Measurements from ENCODE around the gene PSG1.
"Not testable (repeated sequence)": the region's sequence is repeated elsewhere in the genome, so short reads cannot be mapped to it uniquely, and the experiment has no call there.

PSG1 gene

DNA sequence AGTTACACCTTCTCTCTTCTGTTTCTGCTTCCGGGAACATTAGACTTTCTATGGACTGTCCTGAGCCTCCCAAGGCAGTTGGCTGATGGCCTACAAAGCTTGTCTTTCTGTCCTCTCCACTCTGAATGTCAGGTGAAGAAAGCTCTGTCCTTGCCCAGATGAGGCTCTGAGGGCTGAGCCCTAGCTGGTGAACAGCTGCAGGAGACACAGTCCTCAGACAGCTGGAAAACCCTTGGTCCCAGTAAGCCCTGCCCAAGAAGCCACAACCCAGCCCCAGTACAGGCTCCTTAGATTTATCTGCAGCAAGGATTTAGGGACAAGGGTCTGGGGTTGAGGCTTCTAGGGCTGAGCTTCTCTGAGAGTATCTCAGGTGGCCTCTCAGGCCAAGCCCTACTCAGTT is 26.3 kb downstream of the PSG1 start:
- H3K4me3 ChIP-seq (ENCODE audit: low read depth, low read length); POLR2A ChIA-PET; DNase-seq (ENCODE audit: low read depth, low spot score): not testable (repeated sequence)
- CTCF ChIA-PET = interaction anchor here (1.2 kb wide), 1 partner anchor 33 kb away, joined by 3 read pairs; no protein-coding TSS in a partner anchor

DNA sequence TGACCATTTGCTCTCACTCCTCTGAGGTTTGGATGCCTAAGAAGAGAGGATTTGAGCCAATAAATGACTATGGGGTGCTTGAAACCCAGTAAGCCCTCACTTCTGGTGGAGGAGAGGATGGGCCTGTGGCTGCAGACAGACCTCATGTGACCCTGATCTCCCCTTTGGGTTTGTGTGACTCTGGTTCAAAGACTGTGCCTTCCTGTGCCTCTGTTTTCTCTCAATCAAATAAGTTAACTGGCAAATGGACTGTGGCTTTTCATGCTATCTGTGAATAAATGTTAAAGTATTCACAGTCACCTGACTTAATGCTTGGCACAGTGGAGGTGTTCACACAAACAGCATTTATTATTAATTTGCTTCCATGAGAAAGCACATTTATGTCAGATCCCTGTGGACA is 26.7 kb downstream of the PSG1 start:
- DNase-seq (ENCODE audit: low read depth, low spot score); POLR2A ChIA-PET; H3K4me3 ChIP-seq (ENCODE audit: low read depth, low read length): not testable (repeated sequence)
- CTCF ChIA-PET = interaction anchor here (1.2 kb wide), 1 partner anchor 34 kb away, joined by 3 read pairs; no protein-coding TSS in a partner anchor

DNA sequence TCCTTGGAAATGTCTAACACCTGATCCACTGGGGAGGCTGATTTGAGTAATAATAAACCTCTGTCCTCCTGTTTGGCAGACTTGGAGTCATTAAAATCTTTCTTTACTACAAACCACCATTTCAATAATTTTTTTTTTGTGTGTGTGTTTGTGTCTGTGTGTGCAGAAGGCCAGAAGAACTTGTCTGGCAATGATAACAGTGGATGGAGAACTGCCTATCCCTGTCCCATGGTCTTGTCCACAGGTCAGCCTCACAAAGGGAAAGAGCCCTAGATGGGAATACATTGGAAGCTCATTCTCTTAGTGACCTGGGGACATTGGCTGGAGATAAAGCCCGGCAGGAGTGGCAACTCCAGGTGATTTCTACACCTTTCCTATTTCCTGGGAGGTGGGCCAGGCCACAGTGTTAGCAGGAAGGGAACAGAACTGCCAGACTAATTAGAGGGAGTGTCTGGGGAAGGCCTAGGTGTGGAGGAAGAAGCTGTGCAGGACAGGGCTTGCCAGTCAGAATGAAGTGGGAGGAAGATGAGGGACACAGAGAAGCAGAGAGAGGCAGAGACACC is 27.7 kb downstream of the PSG1 start:
- DNase-seq (ENCODE audit: low read depth, low spot score); H3K4me3 ChIP-seq (ENCODE audit: low read depth, low read length); POLR2A ChIA-PET: not testable (repeated sequence)
- CTCF ChIA-PET = interaction anchor here (1.2 to 1.9 kb wide), 2 partner anchors 12 to 35 kb away, joined by 3 read pairs; no protein-coding TSS in a partner anchor

DNA sequence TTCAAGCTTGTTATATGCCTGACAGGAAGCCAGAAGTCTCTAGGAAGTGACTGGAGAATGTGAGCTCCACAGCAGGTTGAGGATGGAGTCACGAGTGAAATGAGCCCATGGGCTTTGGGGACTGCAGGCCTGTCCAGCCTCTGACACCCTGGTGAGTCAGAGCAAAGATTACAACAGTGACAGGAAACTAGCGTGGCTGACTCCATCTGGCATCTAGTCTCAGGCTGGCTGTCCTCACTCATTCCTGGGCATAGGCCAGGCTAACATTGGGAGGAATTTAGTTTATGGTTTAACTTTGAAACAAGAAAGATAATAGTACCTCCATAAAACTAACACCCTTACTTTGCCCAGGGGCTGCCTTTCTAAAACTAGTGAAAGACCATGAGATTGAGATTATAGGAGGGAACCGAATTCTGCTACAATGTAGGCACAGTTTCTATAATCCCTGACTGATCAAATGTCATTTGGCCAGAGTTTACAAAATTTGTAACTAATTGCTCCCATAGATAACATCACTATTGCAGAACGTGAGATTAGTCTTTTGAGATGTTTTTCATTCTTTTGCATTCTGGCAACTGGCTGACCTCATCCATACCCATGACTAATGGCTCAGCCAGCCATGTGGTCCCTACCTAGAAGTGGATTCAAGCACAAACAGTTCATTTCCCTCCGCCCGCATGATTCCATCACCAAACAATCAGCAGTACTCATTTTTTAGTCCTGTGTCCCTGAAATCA is 28.4 kb downstream of the PSG1 start:
- ChIA-PET CTCF (interaction anchor here (1.9 kb wide), 1 partner anchor 11 kb away, joined by 3 read pairs; no protein-coding TSS in a partner anchor), POLR2A (no interaction called here)
- TF ChIP-seq, protein P1, sequence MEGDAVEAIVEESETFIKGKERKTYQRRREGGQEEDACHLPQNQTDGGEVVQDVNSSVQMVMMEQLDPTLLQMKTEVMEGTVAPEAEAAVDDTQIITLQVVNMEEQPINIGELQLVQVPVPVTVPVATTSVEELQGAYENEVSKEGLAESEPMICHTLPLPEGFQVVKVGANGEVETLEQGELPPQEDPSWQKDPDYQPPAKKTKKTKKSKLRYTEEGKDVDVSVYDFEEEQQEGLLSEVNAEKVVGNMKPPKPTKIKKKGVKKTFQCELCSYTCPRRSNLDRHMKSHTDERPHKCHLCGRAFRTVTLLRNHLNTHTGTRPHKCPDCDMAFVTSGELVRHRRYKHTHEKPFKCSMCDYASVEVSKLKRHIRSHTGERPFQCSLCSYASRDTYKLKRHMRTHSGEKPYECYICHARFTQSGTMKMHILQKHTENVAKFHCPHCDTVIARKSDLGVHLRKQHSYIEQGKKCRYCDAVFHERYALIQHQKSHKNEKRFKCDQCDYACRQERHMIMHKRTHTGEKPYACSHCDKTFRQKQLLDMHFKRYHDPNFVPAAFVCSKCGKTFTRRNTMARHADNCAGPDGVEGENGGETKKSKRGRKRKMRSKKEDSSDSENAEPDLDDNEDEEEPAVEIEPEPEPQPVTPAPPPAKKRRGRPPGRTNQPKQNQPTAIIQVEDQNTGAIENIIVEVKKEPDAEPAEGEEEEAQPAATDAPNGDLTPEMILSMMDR (IDR thresholded peaks at IDR 0.05; ENCODE audit: insufficient read depth, low read length, missing control alignments) = no peak
- H3K4me3 ChIP-seq (ENCODE audit: low read depth, low read length) = no peak overlapping the region
- peak; percentile 95 for DNase-seq (ENCODE audit: low read depth, low spot score)

DNA sequence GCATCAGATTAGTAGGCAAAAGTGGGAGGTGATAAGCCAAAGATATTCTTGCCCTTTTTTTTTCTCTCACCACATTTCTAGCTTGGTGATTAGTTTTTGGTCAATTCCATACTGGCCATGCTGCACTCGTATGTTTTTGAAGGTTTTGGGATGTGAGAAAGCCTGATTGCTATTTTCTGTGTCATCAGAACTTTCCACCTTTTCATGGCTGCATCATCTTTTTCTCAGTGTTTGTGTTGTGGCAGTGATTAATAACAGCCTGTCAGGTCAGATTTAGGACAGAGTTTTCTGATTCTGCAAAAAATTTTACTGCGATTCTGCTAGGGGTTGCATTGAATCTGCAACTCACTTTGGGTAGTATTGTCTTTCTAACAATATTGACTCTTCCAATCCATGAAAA is 32.9 kb downstream of the PSG1 start:
- ChIA-PET POLR2A (no interaction called here), CTCF (no interaction called here)
- DNase-seq (ENCODE audit: low read depth, low spot score) = no peak
- TF ChIP-seq, protein P1 (IDR thresholded peaks at IDR 0.05; ENCODE audit: insufficient read depth, low read length, missing control alignments) = no peak
- no peak overlapping the region for H3K4me3 ChIP-seq (ENCODE audit: low read depth, low read length)

DNA sequence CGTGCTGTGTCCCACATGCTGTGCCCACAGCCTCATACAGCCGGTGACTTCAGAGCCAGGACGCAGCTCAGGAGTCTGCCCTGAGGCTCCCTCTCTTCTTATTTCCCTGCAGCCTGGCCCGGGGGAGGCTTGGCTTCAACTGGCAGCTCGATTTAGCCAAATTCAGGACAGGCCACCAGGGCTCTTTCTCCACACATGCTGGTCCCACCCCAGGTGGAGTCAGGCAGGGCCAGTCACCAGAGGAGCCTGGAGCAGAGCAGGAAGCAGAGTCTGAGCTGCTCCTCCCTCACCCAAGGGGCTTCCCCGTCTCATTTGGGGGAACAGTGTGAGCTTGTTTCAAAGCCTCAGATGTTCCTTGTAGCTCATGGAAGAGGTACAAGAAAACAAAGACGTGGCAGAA is 35.9 kb downstream of the PSG1 start:
- DNase-seq (ENCODE audit: low read depth, low spot score); POLR2A ChIA-PET; H3K4me3 ChIP-seq (ENCODE audit: low read depth, low read length): not testable (repeated sequence)
- CTCF ChIA-PET = interaction anchor here (0.7 kb wide), 1 partner anchor 9 kb away, joined by 3 read pairs; no protein-coding TSS in a partner anchor

DNA sequence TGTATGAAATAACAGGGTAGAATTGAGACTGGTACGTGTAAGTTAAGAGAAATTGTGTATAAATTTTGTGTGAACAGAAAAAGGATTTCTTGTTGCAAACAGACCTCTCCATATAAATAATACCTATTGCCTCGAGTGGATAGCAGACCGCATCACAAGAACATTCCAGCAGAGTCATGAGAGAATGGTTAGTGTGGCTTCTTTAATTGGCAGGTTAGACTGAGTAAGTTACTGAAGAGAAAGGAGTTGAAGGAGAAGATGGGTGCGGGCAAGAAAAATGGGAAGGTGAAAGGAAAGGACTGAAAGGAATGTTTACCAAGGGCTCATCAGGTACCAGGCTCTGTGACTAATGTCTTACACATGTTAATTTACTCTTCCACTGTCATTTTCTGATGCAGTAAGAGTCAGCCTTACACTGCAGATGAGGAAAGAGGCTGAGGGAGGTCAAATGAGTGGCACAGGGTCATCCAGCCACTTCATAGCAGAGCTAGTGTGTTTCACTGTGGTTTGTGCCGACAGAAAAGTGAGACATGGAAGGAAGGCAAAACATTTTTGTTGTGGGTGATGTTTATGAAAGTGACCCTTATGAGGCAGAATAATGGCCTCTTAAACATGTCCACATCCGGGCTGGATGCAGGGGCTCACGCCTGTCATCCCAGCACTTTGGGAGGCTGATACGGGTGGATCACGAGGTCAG is 46.6 kb downstream of the PSG1 start:
- CTCF ChIA-PET; H3K4me3 ChIP-seq (ENCODE audit: low read depth, low read length); DNase-seq (ENCODE audit: low read depth, low spot score); POLR2A ChIA-PET: not testable (repeated sequence)

DNA sequence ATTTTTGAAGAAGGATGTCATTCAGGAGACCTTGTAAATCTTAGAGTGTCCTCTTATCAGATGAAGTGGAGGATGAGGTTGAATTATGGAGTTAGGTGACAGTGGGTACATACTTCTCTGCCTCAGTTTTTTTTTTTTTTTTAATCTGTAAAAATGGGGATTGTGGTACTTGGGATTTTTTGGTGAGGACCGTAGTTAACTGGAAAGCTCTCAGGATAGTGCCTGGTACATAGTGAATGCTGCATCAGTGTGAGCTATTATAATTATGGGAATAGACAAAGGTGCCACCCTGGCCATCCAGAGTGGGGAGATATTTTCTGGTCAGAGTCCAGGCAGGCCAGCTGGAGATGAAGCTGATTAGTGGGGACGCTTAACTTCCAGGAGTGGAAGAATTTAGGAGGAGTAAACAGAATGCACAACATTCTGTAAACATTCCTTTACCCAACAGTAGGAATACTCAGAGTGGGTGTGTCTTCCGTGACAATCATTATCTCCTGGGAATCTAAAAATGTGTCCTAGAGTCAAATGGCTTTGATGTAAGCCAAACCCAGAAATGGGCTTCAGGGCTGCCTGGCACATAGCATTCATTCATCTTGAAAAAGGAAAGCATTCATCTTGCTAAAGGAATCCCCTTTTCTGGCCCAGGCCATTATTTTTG is 47.4 kb downstream of the PSG1 start:
- H3K4me3 ChIP-seq (ENCODE audit: low read depth, low read length); CTCF ChIA-PET; POLR2A ChIA-PET; DNase-seq (ENCODE audit: low read depth, low spot score): not testable (repeated sequence)

DNA sequence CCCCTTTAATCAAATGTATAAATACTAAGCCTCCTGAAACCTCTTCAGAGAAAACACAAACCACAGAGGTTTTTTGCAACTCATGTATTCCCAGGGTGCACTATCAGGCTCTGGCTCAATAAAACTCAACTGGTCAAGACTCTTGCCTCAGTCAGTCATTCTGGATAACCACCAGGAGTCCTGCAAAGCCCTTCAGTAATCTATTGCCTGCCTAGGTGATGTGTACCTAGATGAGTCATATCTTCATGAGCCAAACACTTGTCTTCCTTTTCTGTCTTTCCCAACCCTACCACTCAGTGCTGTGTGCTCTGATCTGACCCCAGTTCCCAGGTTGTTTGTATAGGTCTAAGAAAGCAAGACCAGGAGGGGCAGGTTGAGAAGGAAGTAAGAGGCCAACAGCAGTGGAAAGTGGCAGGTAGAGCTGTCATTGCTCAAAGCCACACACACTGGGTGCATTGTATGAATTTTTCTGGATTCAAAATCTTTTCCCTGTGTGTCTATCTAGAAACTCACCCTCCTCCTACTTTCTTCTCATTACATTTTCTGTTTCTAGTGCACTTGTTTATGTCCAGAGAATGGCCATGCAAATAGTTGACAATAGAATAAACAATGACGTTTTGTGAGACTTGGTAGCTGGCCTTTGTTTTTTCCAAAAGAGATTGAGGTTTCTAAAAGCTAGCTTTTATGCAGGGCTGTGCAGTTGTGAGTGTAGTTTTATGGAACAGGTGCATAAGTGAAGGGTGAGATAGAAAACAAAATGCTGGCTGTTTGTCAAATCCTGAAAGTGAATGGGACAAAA is 48.1 kb downstream of the PSG1 start:
- ChIA-PET CTCF (no interaction called here), POLR2A (no interaction called here)
- H3K4me3 ChIP-seq (ENCODE audit: low read depth, low read length) = no peak overlapping the region
- DNase-seq (ENCODE audit: low read depth, low spot score) = no peak
- TF ChIP-seq, protein P1 (IDR thresholded peaks at IDR 0.05; ENCODE audit: insufficient read depth, low read length, missing control alignments) = no peak

DNA sequence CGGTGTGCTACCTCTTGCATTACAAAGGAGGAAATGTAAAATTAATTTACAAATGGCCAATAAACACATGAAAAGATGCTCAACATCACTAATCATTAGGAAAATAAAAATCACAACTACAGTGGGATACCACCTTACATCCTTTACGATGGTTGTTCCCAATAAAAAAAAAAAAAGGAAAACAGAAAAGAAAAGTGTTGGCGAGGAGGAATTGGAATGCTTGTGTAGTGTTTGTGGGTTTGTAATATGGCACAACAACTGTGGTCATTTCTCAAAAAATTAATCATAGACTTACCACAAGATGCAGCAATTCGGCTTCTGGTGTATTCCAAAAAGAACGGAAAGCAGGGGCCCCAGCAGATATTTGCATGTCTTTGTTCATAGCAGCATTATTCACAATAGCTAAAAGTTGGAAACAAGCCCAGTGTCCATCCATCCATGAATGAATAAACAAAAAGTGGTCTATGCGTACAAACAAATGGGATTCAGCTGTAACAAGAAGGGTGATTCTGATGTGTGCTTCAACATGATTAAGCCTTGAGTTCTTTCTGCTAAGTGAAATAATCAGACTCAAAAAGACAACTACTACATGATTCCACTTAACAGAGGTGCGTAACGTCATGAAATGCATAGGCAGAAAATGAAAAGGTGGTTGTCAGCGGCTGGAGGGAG is 58.1 kb downstream of the PSG1 start:
- POLR2A ChIA-PET; CTCF ChIA-PET; H3K4me3 ChIP-seq (ENCODE audit: low read depth, low read length); DNase-seq (ENCODE audit: low read depth, low spot score): not testable (repeated sequence)

DNA sequence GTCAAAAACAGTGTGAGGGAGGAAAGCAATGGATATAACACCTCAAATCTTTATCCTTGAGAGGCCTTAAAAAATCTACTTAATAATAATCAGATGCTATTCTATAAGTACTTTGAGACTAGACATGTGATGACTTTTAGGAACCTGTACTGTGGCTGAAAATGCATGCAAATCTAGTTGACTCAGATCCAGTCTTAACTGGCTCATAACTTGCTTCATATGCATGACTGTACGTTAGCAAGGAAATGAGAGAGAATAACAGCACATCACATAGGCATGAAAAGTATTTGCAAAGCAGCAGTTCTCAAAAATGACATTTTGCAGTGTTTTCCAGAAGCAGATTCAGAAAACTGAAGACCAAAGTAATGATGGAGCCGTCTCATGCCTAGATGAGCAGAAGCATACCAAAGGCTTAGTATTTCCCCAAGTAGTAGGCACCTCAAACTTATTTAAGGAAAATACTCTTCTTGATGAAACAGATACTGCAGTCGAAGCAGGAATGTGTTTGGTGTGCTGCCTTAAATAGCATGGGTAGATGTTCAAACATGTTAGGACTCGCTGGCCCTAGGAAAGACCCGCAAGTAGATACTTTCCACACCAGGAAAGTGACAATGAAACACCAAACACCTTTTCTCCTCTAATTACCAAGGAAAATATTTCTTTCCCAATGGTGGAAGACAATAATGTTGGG is 59.4 kb downstream of the PSG1 start:
- H3K4me3 ChIP-seq (ENCODE audit: low read depth, low read length); POLR2A ChIA-PET: not testable (repeated sequence)
- peak; percentile 83 for DNase-seq (ENCODE audit: low read depth, low spot score)
- CTCF ChIA-PET = interaction anchor here (1.1 to 1.5 kb wide), 2 partner anchors 38 to 207 kb away, joined by 3 read pairs; no protein-coding TSS in a partner anchor
